ENCODE results near the gene TPSD1.
"Not testable (repeated sequence)": the region's sequence is repeated elsewhere in the genome, so short reads cannot be mapped to it uniquely, and the experiment has no call there.

TPSD1 gene

DNA sequence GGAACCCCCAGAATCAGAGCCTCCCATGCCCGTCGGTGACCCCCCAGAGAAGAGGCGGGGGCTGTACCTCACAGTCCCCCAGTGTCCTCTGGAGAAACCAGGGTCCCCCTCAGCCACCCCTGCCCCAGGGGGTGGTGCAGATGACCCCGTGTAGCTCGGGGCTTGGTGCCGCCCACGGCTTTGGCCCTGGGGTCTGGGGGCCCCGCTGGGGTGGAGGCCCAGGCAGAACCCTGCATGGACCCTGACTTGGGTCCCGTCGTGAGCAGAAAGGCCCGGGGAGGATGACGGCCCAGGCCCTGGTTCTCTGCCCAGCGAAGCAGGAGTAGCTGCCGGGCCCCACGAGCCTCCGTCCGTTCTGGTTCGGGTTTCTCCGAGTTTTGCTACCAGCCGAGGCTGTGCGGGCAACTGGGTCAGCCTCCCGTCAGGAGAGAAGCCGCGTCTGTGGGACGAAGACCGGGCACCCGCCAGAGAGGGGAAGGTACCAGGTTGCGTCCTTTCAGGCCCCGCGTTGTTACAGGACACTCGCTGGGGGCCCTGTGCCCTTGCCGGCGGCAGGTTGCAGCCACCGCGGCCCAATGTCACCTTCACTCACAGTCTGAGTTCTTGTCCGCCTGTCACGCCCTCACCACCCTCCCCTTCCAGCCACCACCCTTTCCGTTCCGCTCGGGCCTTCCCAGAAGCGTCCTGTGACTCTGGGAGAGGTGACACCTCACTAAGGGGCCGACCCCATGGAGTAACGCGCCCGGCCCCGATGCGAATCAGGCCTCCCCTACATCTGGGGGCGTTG lies 34.8 kb upstream of the TPSD1 start:
- no peak for DNase-seq (ENCODE audit: low spot score)

DNA sequence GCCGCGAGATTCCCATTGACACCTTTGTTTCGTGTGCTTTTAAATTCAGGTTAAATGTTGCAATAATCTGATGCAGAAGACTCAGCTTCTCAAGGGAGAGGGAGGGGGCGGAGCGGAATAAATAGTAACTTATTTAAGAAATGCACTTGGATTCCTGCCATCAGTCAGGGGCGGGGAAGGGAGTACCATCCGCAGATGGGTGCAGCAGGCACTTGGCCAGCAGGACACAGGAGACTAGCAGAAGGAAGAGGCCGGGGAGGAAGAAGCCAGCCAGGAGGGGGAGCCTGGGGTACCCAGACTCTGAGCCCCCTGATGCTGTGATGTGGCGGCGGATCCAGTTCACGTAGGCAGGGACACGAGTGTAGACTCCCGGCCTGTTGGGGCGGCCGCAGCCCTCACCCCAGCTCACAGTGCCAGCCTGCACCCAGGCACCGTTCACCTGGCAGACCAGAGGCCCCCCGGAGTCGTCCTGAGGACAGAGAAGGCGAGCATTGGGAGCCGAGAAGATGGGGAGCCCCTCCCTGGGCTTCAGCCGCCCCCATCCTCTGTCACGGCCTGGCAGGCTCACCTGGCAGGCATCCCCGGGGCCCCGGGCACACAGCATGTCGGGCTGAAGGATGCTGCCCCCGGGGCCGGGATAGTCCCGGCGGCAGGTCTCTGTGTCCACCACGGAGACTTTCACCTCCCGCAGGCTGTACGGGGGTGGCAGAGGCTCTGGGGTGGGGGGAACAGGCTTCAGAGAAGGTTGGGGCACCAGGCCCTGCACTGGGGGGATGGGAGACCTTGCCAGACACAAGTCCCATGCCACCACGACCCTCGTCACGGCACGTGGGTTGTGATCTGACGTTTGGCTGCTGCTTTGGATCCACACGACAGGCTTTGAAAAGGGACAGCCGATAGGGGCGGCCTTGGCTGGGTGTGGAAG lies 34.0 kb upstream of the TPSD1 start:
- DNase-seq (ENCODE audit: low spot score) = no peak

DNA sequence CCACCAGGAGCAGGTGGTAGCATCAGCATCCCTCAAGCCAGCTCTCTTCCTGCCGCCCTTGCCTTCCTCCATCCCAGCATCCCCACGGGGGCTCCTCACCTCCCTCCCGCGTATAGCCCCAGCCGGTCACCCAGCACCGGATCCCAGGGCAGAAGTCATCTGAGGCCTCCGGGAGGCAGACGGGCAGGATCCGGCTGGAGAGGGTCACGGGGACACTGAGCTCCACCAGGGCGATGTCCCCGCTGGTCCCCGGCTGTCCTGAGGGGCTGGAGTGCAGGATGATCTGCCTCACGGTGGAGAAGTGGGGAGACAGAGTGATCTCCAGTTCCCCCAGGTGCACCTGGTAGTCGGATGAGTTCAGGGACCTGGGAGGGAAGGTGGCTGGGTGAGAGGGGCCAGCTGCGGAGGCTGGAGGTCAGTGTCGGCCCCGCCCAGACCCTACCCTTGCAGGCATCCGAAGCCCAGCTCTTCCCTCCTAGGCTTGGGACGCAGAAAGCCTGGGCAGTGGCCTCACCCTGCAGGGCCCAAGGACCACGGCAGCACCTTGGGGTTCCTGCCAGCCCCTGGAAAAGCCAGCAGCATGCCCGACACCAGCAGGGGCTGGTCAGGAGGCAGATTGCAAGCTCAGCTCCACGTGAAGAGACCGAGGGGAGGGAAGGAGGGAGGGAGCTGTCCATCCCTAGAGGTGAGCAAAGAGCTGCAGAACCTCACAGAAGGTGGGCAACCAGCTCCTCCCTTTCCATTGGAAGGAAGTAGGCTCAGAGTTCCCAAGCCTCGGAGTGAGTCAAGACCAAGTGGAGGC lies 33.1 kb upstream of the TPSD1 start:
- DNase-seq (ENCODE audit: low spot score) = no peak

DNA sequence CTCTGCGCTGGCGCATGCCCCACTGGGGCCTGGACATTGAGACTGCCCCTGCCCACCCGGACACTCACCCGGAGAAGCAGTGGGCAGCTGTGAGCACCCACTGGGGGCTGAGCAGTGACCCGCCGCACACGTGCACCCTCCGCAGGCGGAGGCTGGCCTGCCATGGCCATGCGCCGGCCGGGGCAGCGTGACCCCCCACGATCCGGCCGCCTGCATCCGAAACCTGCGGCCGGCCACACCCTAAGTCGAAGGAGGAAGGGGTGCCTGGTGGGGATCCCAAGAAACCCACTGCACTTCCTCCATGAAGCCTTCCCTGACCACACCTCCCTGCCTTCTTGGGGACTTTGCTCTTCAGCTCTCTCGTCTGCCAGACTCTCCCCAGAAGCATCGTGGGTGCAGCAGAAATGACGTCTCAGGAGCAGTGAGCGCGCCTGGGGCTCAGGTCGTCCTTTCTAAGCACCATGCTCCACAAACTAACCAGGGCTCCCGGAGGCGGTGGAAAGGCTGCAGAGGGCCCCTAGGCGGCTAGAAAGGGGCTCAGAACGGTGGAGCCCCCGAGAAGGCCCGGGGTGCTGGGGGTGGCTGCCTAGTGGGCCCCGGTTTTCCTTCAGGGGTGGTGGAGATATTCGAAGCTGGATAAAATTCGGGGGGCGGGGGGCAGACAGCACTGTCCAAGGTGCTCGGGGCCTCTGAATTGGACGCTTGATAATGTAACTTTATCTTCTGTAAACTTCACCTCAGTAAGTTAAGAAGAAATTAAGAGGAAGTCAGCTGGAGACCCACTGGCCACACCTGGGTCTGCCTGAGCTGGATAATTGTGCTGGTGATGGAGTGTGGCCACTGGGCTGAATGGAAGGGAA lies 32.3 kb upstream of the TPSD1 start:
- DNase-seq (ENCODE audit: low spot score) = no peak

DNA sequence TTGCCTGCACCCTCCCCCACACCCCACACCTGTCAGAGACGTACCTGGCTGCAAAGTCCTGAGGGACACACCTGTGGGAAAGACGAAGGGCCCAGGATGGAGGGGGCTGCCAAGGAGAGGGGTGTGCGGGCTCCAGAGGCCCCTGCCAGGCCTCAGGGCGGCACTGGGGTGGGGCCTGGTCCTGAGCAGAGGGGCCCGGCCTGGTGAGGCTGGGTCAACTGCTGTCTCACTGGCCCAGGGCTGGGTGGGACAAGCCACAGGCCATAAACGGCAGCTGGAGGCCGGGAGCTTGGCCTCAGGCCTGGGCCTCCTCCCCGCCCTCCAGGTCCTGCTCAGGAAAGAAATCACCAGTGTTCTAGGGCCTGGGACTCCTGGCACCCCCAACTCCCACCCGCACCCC lies 31.3 kb upstream of the TPSD1 start:
- no peak for DNase-seq (ENCODE audit: low spot score)

DNA sequence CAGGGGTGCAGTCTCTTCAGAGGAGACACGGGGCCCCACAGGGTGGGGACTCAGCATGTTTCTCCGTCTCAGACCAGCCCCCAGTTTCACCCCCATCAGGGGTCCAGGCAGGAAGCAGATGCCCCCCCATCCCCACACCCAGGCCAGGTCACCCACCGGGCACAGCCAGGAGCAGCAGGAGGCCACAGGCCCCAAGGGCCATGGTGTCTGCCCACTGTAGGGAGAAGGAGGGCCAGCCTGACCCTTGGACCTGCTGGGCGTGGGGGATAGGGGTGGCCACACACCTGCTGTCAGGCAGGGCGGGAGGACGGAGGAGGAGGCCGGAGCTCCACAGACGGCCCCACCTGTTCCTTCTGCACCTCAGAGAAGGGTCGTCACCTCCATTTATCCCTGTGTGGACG lies 30.8 kb upstream of the TPSD1 start, which contains the start of gene TPSG1:
TPSG1 (minus strand) TSS at position 218 of the 401 bp plus-strand sequence; CDS start at position 202, 16 bp downstream.
- DNase-seq (ENCODE audit: low spot score) = no peak

DNA sequence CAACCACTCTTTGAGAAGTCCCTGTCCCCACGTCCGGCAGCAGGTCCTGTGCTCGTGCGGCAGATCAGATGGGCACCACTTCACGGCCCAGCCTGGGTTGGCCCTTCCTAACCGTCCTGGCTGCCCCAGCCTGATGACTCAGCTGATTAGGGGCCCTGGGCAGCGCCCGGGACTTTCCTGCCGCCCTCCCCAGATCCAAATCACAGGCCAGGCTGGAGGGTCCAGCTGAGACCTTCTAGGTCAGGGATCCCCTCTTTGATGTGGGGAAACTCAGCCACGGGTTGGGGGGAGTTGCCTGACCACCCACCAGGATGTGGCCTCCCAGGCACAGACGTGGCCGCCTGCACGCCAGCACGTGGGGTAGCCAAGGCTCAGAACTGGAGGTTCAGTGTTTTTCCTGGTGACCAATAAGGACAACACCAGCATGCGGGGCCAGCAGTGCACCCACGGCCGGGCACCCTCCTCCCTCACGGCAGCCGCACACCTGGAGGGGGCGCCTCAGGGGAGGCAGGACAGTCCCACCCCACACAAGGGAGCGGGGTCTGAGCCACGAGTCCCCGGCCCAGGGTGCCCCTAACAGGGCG lies 30.0 kb upstream of the TPSD1 start:
- DNase-seq (ENCODE audit: low spot score) = not testable (repeated sequence)

DNA sequence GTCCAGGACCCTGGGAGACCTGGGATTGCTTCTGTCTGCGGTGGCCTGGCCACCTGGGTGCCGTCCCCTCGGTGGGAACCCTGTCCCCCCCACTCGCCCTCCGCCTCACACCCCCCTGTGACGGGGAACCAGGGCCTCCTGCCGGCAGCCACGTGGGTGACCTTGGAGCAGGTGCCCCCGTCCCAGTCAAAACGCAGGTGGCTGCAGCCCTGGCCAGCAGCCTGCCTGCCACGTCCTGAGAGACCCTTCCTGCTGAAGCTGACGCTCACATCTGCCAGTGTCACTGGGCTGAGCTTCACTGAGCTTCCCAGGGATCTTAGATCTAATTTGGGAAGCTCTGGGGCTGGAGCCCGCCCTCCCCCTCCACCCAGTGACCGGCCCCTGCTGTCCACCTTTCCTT lies 29.2 kb upstream of the TPSD1 start:
- not testable (repeated sequence) for DNase-seq (ENCODE audit: low spot score)

DNA sequence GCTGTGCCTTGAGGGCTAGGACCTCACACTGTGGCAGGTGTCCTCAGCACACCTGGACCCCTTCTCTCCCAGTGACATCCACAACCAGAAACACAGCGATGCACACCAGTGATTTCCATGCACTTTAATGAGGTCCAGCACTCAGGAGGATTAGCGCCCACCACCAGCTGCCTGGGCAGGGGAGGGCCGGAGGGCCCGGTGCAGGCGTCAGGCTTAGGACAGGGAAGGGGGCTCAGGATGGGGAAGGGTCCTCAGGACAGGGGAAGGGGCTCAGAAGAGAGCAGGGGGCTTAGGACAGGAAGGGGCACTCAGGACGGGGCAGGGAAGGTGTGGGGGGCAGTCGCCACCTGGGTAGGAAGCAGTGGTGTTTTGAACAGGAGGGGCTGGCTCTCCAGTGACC lies 27.6 kb upstream of the TPSD1 start:
- not testable (repeated sequence) for DNase-seq (ENCODE audit: low spot score)

DNA sequence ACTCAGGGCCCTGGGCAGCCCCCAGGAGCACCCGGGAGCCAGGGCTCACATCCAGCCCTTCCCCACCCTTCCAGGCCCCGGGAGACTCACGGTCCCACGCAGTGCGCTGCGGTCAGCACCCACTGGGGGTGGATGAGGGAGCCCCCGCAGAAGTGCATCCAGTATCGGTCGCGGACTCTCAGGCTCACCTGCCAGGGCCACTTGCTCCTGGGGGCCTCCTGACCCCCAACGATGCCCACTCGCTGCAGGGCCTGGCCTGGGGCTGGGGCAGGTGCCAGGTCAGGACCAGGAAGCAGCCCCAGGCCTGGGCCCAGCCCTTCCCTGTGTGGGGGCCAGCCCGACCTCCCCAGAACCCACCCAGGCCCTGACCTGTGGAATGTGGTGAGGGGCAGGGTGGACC lies 26.4 kb upstream of the TPSD1 start:
- DNase-seq (ENCODE audit: low spot score) = not testable (repeated sequence)

DNA sequence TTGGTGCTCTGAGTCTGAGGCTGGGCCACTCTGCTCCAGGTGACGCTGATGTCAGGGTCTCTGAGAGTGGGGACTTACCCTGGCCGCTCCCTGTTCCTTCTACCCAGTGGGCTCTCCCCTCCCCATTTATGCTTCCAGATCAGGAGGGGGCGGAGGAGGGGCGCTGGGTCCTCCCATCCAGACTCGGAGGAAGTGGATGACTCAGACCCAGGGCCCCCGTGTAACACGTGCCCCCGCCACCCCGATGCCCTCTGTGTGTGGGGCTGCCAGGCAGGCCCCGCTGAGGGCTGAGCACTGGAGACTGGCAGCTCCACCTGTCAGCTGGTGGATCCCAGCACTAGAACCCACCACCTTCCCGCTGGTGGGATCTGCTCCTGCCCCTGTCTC lies 25.8 kb upstream of the TPSD1 start, which contains the start of gene TPSB2:
TPSB2 (minus strand) TSS at position 101 of the 387 bp plus-strand sequence. CDS start 233 bp downstream, outside the sequence.
- DNase-seq (ENCODE audit: low spot score) = not testable (repeated sequence)

DNA sequence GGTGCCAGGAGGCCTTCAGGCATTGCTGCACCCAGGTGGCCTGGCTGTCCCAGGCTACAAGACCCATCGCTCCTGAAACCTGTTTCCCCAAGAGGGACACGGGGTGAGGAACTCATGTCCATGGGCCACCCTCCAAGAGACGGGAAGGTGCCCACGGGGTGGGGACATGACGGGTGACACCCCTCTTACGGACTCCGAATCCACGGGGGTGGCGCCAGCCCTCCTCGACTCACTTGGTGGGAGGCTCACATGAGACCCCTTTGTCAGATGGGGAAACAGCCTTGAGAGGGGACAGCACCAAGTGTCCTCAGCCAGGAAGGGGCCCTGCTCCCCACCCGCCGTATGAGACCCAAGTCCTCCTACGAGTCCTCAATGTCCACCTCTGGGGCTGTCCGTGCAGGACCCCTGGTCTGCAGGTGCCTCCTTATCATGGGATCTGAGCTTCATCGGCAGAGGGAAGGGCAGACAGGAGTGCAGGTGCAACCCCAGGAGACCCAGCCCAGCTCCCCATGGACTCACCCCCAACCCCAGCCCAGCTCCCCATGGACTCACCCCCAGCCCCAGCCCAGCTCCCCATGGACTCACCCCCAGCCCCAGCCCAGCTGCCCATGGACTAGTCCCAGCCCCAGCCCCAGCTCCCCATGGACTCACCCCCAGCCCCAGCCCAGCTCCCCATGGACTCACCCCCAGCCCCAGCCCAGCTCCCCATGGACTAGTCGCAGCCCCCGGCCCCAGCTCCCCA lies 25.2 kb upstream of the TPSD1 start:
- not testable (repeated sequence) for DNase-seq (ENCODE audit: low spot score)

DNA sequence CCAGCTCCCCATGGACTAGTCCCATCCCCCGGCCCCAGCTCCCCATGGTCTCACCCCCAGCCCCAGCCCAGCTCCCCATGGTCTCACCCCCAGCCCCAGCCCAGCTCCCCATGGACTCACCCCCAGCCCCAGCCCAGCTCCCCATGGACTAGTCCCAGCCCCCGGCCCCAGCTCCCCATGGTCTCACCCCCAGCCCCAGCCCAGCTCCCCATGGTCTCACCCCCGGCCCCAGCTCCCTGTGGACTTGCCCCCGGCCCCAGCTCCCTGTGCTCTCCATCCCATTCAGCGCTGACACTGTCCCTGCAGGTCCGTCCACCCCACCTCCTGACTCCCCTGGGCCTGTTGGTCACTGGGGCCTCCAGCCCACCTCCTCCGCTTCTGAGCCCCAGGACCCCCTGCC lies 24.6 kb upstream of the TPSD1 start:
- DNase-seq (ENCODE audit: low spot score) = not testable (repeated sequence)

DNA sequence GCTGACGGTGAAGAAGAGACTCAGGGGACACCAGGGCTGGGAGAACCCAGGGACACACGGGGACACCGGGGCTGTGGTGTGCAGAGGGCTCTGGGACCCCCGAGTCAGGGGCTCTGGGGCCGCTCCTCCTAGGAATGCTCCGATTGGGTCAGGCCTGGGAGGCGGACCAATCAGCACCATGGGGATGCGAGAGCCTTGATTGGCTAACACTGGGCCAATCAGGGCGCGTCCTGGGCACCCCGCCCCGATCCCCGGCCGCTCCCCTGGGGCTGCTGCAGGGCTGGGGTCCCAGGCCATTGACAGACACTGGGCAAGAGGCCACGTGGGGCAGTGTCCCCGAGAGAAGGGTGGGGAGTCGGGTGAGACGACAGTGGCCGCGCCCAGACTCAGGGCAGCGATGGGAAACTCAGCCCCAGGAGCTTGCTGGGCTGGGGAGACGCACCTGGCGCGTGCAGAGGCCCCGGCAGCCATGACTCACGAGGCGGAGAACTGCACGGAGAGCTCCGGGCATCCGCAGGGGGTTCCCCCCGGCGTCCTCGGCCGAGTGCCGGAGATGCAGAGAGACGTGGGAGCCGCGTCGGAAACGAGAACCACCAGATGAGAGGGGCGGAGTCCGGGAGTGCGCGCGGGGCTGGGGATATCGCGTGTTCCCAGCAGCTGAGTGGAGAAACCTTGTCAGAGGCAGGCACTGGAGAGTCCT lies 23.7 kb upstream of the TPSD1 start:
- DNase-seq (ENCODE audit: low spot score) = not testable (repeated sequence)

DNA sequence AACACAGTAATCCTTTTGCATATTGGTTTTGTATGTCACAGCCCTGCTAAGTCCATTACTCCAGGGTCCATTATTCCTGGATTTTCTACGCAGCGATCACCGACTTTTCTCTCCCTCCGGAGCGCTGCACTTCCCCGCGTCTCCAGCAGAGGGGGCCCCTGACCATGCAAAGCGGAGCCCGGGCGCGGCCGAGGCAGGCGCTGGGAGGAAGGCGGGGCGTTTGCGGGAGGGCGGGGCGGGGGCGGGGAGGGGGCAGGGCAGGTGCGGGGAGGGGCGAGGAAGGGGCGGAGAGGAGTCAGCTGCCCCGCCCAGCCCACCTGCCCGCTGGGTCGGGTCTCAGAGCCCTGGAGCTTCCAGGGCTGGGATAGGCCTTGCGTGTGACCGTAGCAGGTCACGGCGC lies 19.2 kb upstream of the TPSD1 start:
- DNase-seq (ENCODE audit: low spot score) = not testable (repeated sequence)

DNA sequence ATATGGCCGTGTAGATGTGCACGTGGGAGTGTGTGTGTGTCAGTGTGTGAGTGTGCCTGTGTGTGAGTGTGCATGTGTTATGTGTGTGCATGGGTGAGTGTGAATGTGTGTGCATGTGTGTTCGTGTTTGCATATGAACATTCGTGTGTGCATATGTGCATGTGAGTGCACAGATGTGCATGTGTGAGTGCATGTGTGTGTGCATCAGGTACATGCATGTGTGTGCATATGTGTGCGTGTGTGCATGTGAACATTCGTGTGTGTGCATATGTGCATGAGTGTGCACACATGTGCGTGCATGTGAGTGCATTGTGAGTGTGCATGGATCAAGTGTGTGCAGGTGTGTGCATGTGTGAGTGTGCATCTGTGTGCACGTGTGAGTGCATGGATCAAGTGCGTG lies 17.9 kb upstream of the TPSD1 start:
- no peak for DNase-seq (ENCODE audit: low spot score)

DNA sequence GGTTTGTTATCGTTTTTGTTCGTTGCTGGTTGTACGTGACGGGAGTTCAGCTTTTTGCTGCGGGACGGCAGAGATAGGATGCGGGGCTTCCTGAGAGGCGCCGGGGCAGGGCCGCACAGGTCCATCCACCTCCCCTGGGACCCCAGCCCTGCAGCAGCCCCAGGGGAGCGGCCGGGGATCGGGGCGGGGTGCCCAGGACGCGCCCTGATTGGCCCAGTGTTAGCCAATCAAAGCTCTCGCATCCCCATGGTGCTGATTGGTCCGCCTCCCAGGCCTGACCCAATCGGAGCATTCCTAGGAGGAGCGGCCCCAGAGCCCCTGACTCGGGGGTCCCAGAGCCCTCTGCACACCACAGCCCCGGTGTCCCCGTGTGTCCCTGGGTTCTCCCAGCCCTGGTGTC lies 17.0 kb upstream of the TPSD1 start:
- DNase-seq (ENCODE audit: low spot score) = not testable (repeated sequence)

DNA sequence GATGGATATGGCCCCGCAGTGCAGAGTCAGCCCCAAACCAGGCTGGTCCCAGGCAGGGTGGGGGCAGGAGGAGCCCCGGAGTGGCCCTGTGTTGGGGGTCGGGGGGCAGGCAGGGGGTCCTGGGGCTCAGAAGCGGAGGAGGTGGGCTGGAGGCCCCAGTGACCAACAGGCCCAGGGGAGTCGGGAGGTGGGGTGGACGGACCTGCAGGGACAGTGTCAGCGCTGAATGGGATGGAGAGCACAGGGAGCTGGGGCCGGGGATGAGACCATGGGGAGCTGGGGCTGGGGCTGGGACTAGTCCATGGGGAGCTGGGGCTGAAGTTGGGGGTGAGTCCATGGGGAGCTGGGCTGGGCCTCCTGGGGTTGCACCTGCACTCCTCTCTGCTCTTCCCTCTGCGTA lies 16.3 kb upstream of the TPSD1 start:
- not testable (repeated sequence) for DNase-seq (ENCODE audit: low spot score)

DNA sequence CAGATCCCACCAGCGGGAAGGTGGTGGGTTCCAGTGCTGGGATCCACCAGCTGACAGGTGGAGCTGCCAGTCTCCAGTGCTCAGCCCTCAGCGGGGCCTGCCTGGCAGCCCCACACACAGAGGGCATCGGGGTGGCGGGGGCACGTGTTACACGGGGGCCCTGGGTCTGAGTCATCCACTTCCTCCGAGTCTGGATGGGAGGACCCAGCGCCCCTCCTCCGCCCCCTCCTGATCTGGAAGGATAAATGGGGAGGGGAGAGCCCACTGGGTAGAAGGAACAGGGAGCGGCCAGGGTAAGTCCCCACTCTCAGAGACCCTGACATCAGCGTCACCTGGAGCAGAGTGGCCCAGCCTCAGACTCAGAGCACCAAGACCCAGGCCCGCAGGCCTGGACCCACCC lies 15.4 kb upstream of the TPSD1 start, which contains the start of gene TPSAB1:
TPSAB1 (plus strand) TSS at position 270 of the 400 bp plus-strand sequence. CDS start 234 bp downstream, outside the sequence.
- not testable (repeated sequence) for DNase-seq (ENCODE audit: low spot score)

Data from RKO (cell line).